Muscle of leg (tissue), 11 donors: Measurements from ENCODE around the gene UBL7. TPM values are rescaled to one million over a fixed set of nuclear protein-coding genes. Genes with fewer than 3 reads are reported as not detected.

ENCODE experiments used
- DNase-seq: peaks from one replicate; pipeline ENCODE4 v3.0.0; 2013
- H3K27ac ChIP-seq: one replicate; pipeline ENCODE4 v1.5.1; 2013; ENCODE audit warnings: mild to moderate bottlenecking, low read length, control low read depth
- H3K27me3 ChIP-seq: one replicate; pipeline ENCODE4 v1.6.1; 2013; ENCODE audit warnings: low read length; ENCODE audit not compliant: control insufficient read depth, insufficient read depth
- H3K36me3 ChIP-seq: one replicate; pipeline ENCODE4 v1.6.1; 2013; ENCODE audit warnings: low read length; ENCODE audit not compliant: control insufficient read depth, insufficient read depth
- H3K4me1 ChIP-seq: one replicate; pipeline ENCODE4 v1.6.1; 2013; ENCODE audit warnings: low read length; ENCODE audit not compliant: control insufficient read depth, insufficient read depth
- H3K4me3 ChIP-seq: one replicate; pipeline ENCODE4 v1.5.1; 2013; ENCODE audit warnings: low read length, control low read depth
- H3K9me3 ChIP-seq: replicated peaks from 2 replicates; pipeline ENCODE4 v1.6.1; 2013; ENCODE audit warnings: low read depth, low read length; ENCODE audit not compliant: control insufficient read depth
- WGBS: methylation state at CpG from one replicate; pipeline ENCODE4 v1.1.5; 2013; ENCODE audit warnings: missing lambda C conversion rate; ENCODE audit not compliant: insufficient coverage; 5-methylcytosine and 5-hydroxymethylcytosine counted together
- polyA plus RNA-seq, 8 donors: library from polyadenylated mRNA; unstranded; fragments of 120-200 nt; gene quantifications; one replicate each; pipeline versions ENCODE4 v1.2.1 to v1.2.3, GENCODE V29; 2013; ENCODE audit warnings: inconsistent platforms in 1 of 8, low replicate concordance in 1 of 8; ENCODE audit not compliant: insufficient read length in 8 of 8, insufficient read depth in 1 of 8
- total RNA-seq: library from RNA; stranded (reverse); fragments of 120-200 nt; gene quantifications from one replicate; pipeline ENCODE4 v1.2.4, GENCODE V29; 2013

UBL7 gene
- total and polyA plus RNA-seq, 9 donors: 30.6 to 38.8 (median 36.3) TPM

GRCh38 chr15:74417225-74417624 is 43.7 kb downstream of the UBL7 start:
- peaks cover 31% of the 10 kb centered on the region for H3K4me1 ChIP-seq
- H3K27me3 ChIP-seq: no peaks in the 10 kb centered on the region
- H3K27ac ChIP-seq: peak overlapping the region; percentile 13

GRCh38 chr15:74415966-74416916 is 44.7 kb downstream of the UBL7 start:
- Histone ChIP-seq H3K9me3 (no peaks in the 10 kb centered on the region), H3K4me3 (no peak overlapping the region), H3K36me3 (peaks cover 18% of the 10 kb centered on the region), H3K4me1 (peaks cover 31% of the 10 kb centered on the region), H3K27ac (peak overlapping the region; percentile 13), H3K27me3 (no peaks in the 10 kb centered on the region)
- no peak for DNase-seq
- 70% methylated on average over 10 of the region's 19 CpGs for WGBS

More at GRCh38 chr15:74417225-74417624, 43.7 kb downstream of the UBL7 start:
- 47% methylated on average over 5 of the region's 13 CpGs for WGBS
- Histone ChIP-seq H3K36me3 (peaks cover 16% of the 10 kb centered on the region), H3K4me3 (no peak overlapping the region), H3K9me3 (no peaks in the 10 kb centered on the region)
- DNase-seq: peak; percentile 90

GRCh38 chr15:74414603-74415338 is 46.2 kb downstream of the UBL7 start:
- Histone ChIP-seq H3K27me3 (no peaks in the 10 kb centered on the region), H3K27ac (no peak overlapping the region), H3K36me3 (peaks cover 27% of the 10 kb centered on the region), H3K9me3 (no peaks in the 10 kb centered on the region), H3K4me3 (no peak overlapping the region), H3K4me1 (peaks cover 30% of the 10 kb centered on the region)
- 94% methylated on average over 7 of the region's 12 CpGs for WGBS
- DNase-seq: no peak

- Histone ChIP-seq H3K27ac (no peak overlapping the region), H3K4me3 (no peak overlapping the region), H3K27me3 (no peaks in the 10 kb centered on the region), H3K36me3 (peaks cover 27% of the 10 kb centered on the region), H3K4me1 (peaks cover 35% of the 10 kb centered on the region), H3K9me3 (no peaks in the 10 kb centered on the region)
- DNase-seq: no peak
- WGBS: 72% methylated on average over 5 of the region's 5 CpGs
Measured at GRCh38 chr15:74414081-74414580, 46.8 kb downstream of the UBL7 start.

GRCh38 chr15:74413350-74414080 is 47.4 kb downstream of the UBL7 start:
- H3K36me3 ChIP-seq: peaks cover 27% of the 10 kb centered on the region
- H3K4me3 ChIP-seq: no peak overlapping the region
- WGBS: 79% methylated on average over 8 of the region's 9 CpGs
- no peaks in the 10 kb centered on the region for H3K27me3 ChIP-seq
- no peaks in the 10 kb centered on the region for H3K9me3 ChIP-seq
- no peak overlapping the region for H3K27ac ChIP-seq
- peaks cover 37% of the 10 kb centered on the region for H3K4me1 ChIP-seq
- DNase-seq: no peak

- WGBS: 53% methylated on average over 3 of the region's 6 CpGs
- H3K36me3 ChIP-seq: peaks cover 24% of the 10 kb centered on the region
- no peaks in the 10 kb centered on the region for H3K27me3 ChIP-seq
- no peak overlapping the region for H3K27ac ChIP-seq
- H3K4me1 ChIP-seq: peaks cover 34% of the 10 kb centered on the region
- no peak for DNase-seq
- H3K9me3 ChIP-seq: no peaks in the 10 kb centered on the region
- no peak overlapping the region for H3K4me3 ChIP-seq
Measured at GRCh38 chr15:74412159-74412558, 48.8 kb downstream of the UBL7 start.

GRCh38 chr15:74411686-74412085 is 49.3 kb downstream of the UBL7 start:
- WGBS: 86% methylated on average over 10 of the region's 12 CpGs
- no peak for DNase-seq
- H3K36me3 ChIP-seq: peaks cover 24% of the 10 kb centered on the region
- H3K9me3 ChIP-seq: no peaks in the 10 kb centered on the region
- H3K27ac ChIP-seq: no peak overlapping the region
- H3K4me3 ChIP-seq: no peak overlapping the region
- H3K4me1 ChIP-seq: peaks cover 34% of the 10 kb centered on the region
- peaks cover 3% of the 10 kb centered on the region for H3K27me3 ChIP-seq

GRCh38 chr15:74410502-74410901 is 50.5 kb downstream of the UBL7 start:
- Histone ChIP-seq H3K27ac (no peak overlapping the region), H3K27me3 (peaks cover 9% of the 10 kb centered on the region), H3K4me1 (peaks cover 28% of the 10 kb centered on the region), H3K4me3 (no peak overlapping the region), H3K9me3 (no peaks in the 10 kb centered on the region), H3K36me3 (peaks cover 22% of the 10 kb centered on the region)
- no peak for DNase-seq
- WGBS: 87% methylated on average over 18 of the region's 18 CpGs

GRCh38 chr15:74409225-74409624 is 51.7 kb downstream of the UBL7 start:
- Histone ChIP-seq H3K9me3 (no peaks in the 10 kb centered on the region), H3K27me3 (peaks cover 11% of the 10 kb centered on the region)

More at GRCh38 chr15:74409225-74409624, 51.7 kb downstream of the UBL7 start:
- Histone ChIP-seq H3K36me3 (peaks cover 12% of the 10 kb centered on the region), H3K4me3 (no peak overlapping the region), H3K4me1 (peaks cover 31% of the 10 kb centered on the region), H3K27ac (no peak overlapping the region)
- no peak for DNase-seq
- 29% methylated on average over 1 of the region's 7 CpGs for WGBS
